Measurements from ENCODE around the gene TKTL1.

Gene TKTL1

DNA sequence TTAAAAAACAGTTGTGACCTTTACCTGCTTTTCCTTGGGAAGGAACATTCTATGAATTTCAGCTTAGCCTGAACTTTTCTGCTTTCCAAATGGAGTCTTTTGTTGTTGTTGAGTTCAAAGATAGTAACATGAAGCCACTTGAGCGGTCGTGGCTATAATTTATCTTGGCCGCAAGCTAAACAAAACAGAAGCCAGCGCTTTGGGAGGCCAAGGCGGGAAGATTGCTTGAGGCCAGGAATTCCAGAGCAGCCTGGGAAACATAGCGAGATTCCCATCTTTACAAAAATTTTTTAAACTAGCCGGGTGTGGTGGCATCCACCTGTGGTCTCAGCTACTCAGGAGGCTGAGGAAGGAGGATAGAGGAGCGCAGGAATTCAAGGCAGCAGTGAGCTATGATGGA is 29.9 kb downstream of the TKTL1 start:
- TF ChIP-seq, protein P1, sequence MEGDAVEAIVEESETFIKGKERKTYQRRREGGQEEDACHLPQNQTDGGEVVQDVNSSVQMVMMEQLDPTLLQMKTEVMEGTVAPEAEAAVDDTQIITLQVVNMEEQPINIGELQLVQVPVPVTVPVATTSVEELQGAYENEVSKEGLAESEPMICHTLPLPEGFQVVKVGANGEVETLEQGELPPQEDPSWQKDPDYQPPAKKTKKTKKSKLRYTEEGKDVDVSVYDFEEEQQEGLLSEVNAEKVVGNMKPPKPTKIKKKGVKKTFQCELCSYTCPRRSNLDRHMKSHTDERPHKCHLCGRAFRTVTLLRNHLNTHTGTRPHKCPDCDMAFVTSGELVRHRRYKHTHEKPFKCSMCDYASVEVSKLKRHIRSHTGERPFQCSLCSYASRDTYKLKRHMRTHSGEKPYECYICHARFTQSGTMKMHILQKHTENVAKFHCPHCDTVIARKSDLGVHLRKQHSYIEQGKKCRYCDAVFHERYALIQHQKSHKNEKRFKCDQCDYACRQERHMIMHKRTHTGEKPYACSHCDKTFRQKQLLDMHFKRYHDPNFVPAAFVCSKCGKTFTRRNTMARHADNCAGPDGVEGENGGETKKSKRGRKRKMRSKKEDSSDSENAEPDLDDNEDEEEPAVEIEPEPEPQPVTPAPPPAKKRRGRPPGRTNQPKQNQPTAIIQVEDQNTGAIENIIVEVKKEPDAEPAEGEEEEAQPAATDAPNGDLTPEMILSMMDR (IDR thresholded peaks at IDR 0.05) = no peak

DNA sequence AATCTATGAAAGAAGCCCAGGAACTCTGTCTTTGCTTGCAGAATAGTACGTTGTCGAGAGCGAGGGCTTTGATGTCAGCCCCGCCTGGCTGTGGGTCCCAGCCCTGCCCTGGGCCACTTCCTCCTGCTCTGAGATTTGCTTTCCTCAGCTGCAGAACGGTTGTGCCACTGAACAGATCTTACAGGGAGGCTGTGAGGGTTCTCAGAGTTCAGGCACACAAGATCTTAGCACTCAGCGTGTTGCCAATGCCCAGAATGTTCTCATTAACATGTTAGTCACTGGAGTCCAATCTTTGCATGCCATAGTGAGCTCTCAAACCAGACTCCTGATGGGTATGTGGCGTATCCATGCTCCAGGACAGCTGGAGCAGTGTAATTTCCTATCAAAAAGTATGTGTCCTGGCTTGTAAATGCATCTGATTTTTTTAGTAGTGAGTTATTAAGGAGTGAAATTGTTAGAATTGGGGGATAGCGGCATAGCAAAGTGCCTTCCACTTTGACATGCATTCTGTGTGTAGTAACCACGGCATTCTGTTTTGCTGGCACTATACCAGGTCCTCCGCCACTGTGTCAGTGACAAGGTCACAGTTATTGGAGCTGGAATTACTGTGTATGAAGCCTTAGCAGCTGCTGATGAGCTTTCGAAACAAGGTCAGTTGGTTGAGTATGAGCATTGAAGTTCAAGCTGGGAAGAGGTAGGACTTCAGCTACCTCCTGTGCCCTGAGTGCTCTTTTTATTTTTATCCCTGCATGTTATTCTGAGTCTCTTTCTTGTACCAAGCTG is 31.6 kb downstream of the TKTL1 start:
- TF ChIP-seq, protein P1 (IDR thresholded peaks at IDR 0.05) = no peak

DNA sequence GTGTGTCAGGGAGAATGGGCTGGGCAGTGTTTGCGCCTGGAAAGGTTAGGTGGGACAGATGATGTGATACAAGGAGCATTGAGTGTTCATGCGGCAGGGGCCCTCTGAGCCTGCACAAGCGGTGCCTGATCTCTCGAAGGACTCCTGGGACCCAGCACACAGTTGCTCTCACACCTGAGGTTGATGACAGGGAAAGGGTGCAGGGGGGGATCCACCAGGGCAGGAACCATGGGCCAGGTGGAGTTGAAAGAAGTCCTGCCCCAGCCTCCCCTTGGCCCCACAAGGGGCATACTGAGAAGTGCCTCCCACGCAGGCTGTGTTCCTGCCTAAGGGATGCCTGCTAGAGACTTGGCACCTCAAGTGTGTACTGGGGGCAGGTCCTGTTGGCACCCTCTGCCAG is 33.1 kb downstream of the TKTL1 start:
- TF ChIP-seq, protein P1 (IDR thresholded peaks at IDR 0.05) = no peak

DNA sequence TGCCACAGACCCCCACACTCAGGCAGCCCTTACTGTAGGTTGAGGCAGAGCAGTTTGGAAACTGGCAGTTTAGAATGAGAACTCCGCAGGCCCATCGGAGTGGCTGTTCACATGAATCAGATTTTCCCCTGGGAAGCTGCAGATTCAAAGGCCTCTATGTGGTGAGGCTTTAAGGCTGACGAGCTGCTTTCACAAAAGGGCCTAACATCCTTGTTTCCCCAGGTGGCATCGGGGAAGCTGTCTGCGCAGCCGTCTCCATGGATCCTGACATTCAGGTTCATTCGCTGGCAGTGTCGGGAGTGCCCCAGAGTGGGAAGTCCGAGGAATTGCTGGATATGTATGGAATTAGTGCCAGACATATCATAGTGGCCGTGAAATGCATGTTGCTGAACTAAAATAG is 33.7 kb downstream of the TKTL1 start:
- TF ChIP-seq, protein P1 (IDR thresholded peaks at IDR 0.05) = no peak

DNA sequence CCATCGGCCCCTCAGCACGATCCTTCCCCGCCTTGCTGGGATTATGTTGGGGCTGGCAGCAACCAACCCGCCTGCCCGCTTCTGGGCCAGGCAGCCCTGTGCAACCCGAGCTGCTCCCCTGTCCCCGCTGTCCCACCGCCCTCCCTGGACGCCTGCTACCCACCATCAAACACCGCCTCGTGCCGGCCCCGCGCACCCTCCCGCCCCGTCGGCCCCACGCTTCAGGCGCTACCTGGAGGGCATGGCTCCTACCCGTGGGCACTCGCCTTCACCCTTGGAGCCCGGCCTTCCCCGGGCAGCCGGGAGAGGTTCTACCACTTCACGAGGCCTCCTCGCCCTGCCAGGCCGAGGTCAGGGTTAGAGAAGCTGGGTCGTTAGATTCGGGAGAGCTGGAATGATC is 37.0 kb downstream of the TKTL1 start:
- TF ChIP-seq, protein P1 (IDR thresholded peaks at IDR 0.05) = no peak

DNA sequence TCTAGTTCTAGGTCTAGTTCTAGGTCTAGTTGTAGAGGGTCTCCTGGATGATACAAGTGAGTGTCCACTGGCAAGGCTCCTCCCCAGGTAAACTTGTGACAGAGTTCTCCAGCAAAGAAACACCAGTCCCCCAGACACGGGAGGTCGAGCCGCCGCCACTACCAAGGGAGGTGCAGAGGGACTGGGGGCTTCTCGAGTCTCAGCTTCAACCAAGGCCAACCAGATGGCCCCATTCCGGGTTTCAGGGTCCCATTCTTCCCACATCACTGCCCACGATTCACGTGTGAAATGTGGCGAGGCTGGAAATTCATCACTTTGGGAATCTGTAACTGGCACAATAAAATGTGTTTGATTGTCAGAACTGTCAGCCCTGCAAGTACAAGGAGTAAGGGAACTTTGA is 37.5 kb downstream of the TKTL1 start:
- TF ChIP-seq, protein P1 (IDR thresholded peaks at IDR 0.05) = no peak

DNA sequence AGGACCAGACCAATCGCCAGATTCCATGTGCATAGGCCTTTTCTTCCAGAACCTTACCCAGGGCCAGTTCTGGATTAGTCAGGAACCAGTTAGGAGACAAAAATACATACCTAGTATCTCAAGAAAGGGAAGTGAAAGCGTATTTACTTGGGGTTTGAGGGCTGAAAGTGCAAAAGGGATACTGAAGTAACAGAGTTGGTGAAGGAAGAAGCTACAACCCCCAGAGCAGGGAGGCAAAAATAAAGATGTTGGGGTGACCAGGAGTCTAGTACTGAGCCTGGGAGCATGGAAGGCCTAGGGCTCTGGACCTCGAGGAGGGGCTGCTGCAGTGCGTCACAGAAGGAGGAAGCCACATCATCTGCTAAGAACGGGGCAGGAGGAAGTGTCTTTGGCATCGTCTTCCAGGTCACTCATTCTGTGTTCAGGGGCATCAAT is 38.3 kb downstream of the TKTL1 start:
- TF ChIP-seq, protein P1 (IDR thresholded peaks at IDR 0.05) = no peak

Data from LNCAP (cell line).